ENCODE measurements around the gene CMC1. TPM values are rescaled to one million over a fixed set of nuclear protein-coding genes. Genes with fewer than 3 reads are reported as not detected.

Gene CMC1
- total and polyA plus RNA-seq, 9 of the 15 experiments (the other 6 are each of a cell fraction or from before 2014, with no cell fraction given) = 15.9 to 74.6 (median 48.9) TPM

GRCh38 chr3:28326458-28326926 lies 85.1 kb downstream of the CMC1 start:
- Histone ChIP-seq H3K27me3 (ENCODE audit: control insufficient read depth in 2 of 2, insufficient read depth in 2 of 2, low read length in 2 of 2) (no peaks in the 10 kb centered on the region), H3K27ac (ENCODE audit: extremely low read depth, low read depth, low read length) (no peak overlapping the region), H3K79me2 (ENCODE audit: control insufficient read depth, insufficient read depth, low read length) (no peaks in the 10 kb centered on the region), H2AFZ (ENCODE audit: low read depth, low read length) (no peak overlapping the region), H3K4me1 (replicated peaks in 1 of 2; ENCODE audit: control insufficient read depth in 2 of 2, insufficient read depth in 2 of 2, low read length in 2 of 2) (no peaks in the 10 kb centered on the region), H4K20me1 (replicated peaks; ENCODE audit: control insufficient read depth, insufficient read depth, low read length) (no peaks in the 10 kb centered on the region), H3K4me2 (ENCODE audit: insufficient read depth, low read length) (no peak overlapping the region), H3K9me1 (ENCODE audit: control insufficient read depth, insufficient read depth, low read length) (no peaks in the 10 kb centered on the region), H3K36me3 (ENCODE audit: control insufficient read depth, insufficient read depth, low read length) (peaks cover 60% of the 10 kb centered on the region), H3K9ac (ENCODE audit: insufficient read depth in 1 of 2, low read depth in 2 of 2, low read length in 2 of 2) (no peak overlapping the region), H3K9me3 (replicated peaks; ENCODE audit: control insufficient read depth, insufficient read depth, low read depth, low read length) (no peaks in the 10 kb centered on the region), H3K4me3 (no peak overlapping the region)
- ChIA-PET CTCF (ENCODE audit: low intra/inter-chr PET ratio) (no interaction called here), POLR2A (interaction anchor here (1.2 to 1.3 kb wide), 2 partner anchors 9 to 22 kb away, joined by 3 read pairs; partner anchors contain the start of genes AZI2 and ZCWPW2)
- no peak for ATAC-seq
- no peak for FAIRE-seq
- intact Hi-C loops (cut with micrococcal nuclease) = loop anchor here (10.0 kb wide), 1 partner anchor 1012 kb away; no protein-coding TSS in a partner anchor
- DNase-seq (ENCODE audit: extremely low read depth in 1 of 4, low spot score in 3 of 4) = no peak
- TF ChIP-seq GATA2 (CRISPR knock-in tag; IDR thresholded peaks at IDR 0.05) (peak; percentile 23; the same call in 1 of the 2 replicates), SP2 (IDR thresholded peaks at IDR 0.05; ENCODE audit: extremely low read depth, low read depth, low read length, poor library complexity, severe bottlenecking) (no peak)
- BruUV-seq (replicated peaks) = no TSS peak
- 68% methylated on average over 2 of the region's 2 CpGs for WGBS (ENCODE audit: insufficient coverage, low coverage, missing lambda C conversion rate)
- in situ Hi-C loops (cut with MboI) = no loop called here

GRCh38 chr3:28328188-28329151 lies 87.1 kb downstream of the CMC1 start:
- Histone ChIP-seq H3K4me2 (ENCODE audit: insufficient read depth, low read length) (no peak overlapping the region), H3K4me3 (no peak overlapping the region), H3K27ac (ENCODE audit: extremely low read depth, low read depth, low read length) (no peak overlapping the region), H3K79me2 (ENCODE audit: control insufficient read depth, insufficient read depth, low read length) (no peaks in the 10 kb centered on the region), H3K9me1 (ENCODE audit: control insufficient read depth, insufficient read depth, low read length) (no peaks in the 10 kb centered on the region), H3K4me1 (replicated peaks in 1 of 2; ENCODE audit: control insufficient read depth in 2 of 2, insufficient read depth in 2 of 2, low read length in 2 of 2) (no peaks in the 10 kb centered on the region), H4K20me1 (replicated peaks; ENCODE audit: control insufficient read depth, insufficient read depth, low read length) (no peaks in the 10 kb centered on the region), H2AFZ (ENCODE audit: low read depth, low read length) (no peak overlapping the region), H3K9me3 (replicated peaks; ENCODE audit: control insufficient read depth, insufficient read depth, low read depth, low read length) (no peaks in the 10 kb centered on the region), H3K36me3 (ENCODE audit: control insufficient read depth, insufficient read depth, low read length) (peaks cover 61% of the 10 kb centered on the region), H3K9ac (ENCODE audit: insufficient read depth in 1 of 2, low read depth in 2 of 2, low read length in 2 of 2) (no peak overlapping the region), H3K27me3 (ENCODE audit: control insufficient read depth in 2 of 2, insufficient read depth in 2 of 2, low read length in 2 of 2) (no peaks in the 10 kb centered on the region)
- FAIRE-seq (peak; percentile 73), DNase-seq (ENCODE audit: extremely low read depth in 1 of 4, low spot score in 3 of 4) (peak in 3 of 4 experiments; percentile 17 to 34 (median 18)), ATAC-seq (peak; percentile 72)
- 82% methylated on average over 4 of the region's 4 CpGs for WGBS (ENCODE audit: insufficient coverage, low coverage, missing lambda C conversion rate)
- ChIA-PET POLR2A (interaction anchor here (1.3 to 1.4 kb wide), 3 partner anchors 14 to 20 kb away, joined by 3 to 4 read pairs (median 4); partner anchors contain the start of genes AZI2 and ZCWPW2), CTCF (ENCODE audit: low intra/inter-chr PET ratio) (interaction anchor here (0.6 to 1.5 kb wide), 6 partner anchors 11 to 1016 kb away, joined by 3 to 10 read pairs (median 6); no protein-coding TSS in a partner anchor)
- intact Hi-C loops (cut with micrococcal nuclease) (loop anchor here (2.0 to 10.0 kb wide), 2 partner anchors 616 to 1014 kb away; no protein-coding TSS in a partner anchor), in situ Hi-C loops (cut with MboI) (no loop called here)
- BruUV-seq (replicated peaks) = no TSS peak
- TF ChIP-seq ELF1 (tag; IDR thresholded peaks at IDR 0.05) (0 out of 2 replicates have a peak, but pooled peaks have one; percentile 15), CBX1 (IDR thresholded peaks at IDR 0.05; ENCODE audit: low read depth) (no peak)
